Mucosa of stomach (tissue), 1 donor: ENCODE results near the gene TRH.
"Not testable (repeated sequence)": the region's sequence is repeated elsewhere in the genome, so short reads cannot be mapped to it uniquely, and the experiment has no call there.

Source experiments
- H3K27me3 ChIP-seq: one replicate; pipeline ENCODE4 v1.7.0; 2013; ENCODE audit warnings: mild to moderate bottlenecking, low read length; ENCODE audit not compliant: control insufficient read depth, insufficient read depth
- H3K36me3 ChIP-seq: one replicate; pipeline ENCODE4 v1.7.0; 2013; ENCODE audit warnings: low read length; ENCODE audit not compliant: control insufficient read depth, insufficient read depth
- H3K4me1 ChIP-seq: one replicate; pipeline ENCODE4 v1.7.0; 2013; ENCODE audit warnings: mild to moderate bottlenecking, low read length; ENCODE audit not compliant: control insufficient read depth, insufficient read depth
- H3K4me3 ChIP-seq: one replicate; pipeline ENCODE4 v1.7.0; 2013; ENCODE audit warnings: low read length
- H3K9ac ChIP-seq: one replicate; pipeline ENCODE4 v1.7.0; 2013; ENCODE audit warnings: mild to moderate bottlenecking, low read length, moderate library complexity
- H3K9me3 ChIP-seq: one replicate; pipeline ENCODE4 v1.7.0; 2013; ENCODE audit warnings: mild to moderate bottlenecking, low read length, moderate library complexity; ENCODE audit not compliant: control insufficient read depth
- donor health status: Pancreatic carcinoma.

The TRH gene

GRCh38 chr3:130027437-130027836 is 52.9 kb downstream of the TRH start:
- not testable (repeated sequence) for H3K9ac ChIP-seq, H3K27me3 ChIP-seq, H3K4me1 ChIP-seq, H3K9me3 ChIP-seq, H3K36me3 ChIP-seq, H3K4me3 ChIP-seq
